K562 (cell line): ENCODE data around the gene PIKFYVE.

Experiments
- EP300 ChIP-seq: IDR thresholded peaks from 2 replicates; pipeline ENCODE4 v1.6.1; 2012; ENCODE audit warnings: low read length, improper control_type of control experiment
- EZH2 ChIP-seq: IDR thresholded peaks from 2 replicates; pipeline ENCODE4 v1.6.1; 2012; ENCODE audit warnings: low read depth, mild to moderate bottlenecking, inconsistent platforms, low read length, borderline replicate concordance
- KDM1A ChIP-seq, 2 experiments: fragments of 450-650 bp; IDR thresholded peaks; 2 replicates each; pipeline ENCODE4 v1.6.1; 2016; ENCODE audit warnings: mild to moderate bottlenecking in 2 of 2
- ZBTB7A ChIP-seq: IDR thresholded peaks from 2 replicates; pipeline ENCODE4 v1.6.1; 2011; ENCODE audit warnings: low read depth, mild to moderate bottlenecking, low read length, moderate library complexity, borderline replicate concordance; ENCODE audit not compliant: control insufficient read depth
- ZFP36 ChIP-seq: fragments of 150-350 bp; IDR thresholded peaks from 2 replicates; pipeline ENCODE4 v1.6.1; 2018; ENCODE audit warnings: low read length, low read depth; ENCODE audit not compliant: partially characterized antibody
- ZNF785 ChIP-seq: fragments of 250-450 bp; sonication (Bioruptor Pico); IDR thresholded peaks from 2 replicates; pipeline ENCODE4 v1.4.0; 2020; ENCODE audit warnings: mild to moderate bottlenecking

DNA sequence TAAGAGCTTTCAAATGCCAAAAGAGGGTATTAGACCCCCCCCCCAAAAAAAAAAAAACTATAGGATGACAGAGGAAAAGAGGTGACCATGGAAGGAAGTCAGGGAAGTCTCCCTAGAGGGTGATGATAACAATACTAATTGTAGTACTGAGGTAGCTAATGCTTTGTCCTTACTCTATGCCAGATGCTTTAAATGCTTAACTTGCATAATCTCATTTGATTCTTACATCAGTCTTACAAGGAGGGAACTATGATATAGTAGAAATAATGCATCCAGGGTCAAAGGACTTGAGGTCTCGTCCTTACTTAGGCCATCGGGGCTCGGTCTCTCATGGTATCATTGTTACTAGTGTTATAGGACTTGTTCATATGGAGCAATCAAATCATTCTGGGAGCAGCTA lies 20.3 kb upstream of the PIKFYVE start:
- TF ChIP-seq EZH2 (no peak), ZNF785 (CRISPR knock-in tag) (no peak), KDM1A (IDR thresholded peaks at IDR 0.05) (no peak), ZFP36 (no peak), ZBTB7A (no peak), EP300 (no peak)
